NCI-H2196 treated with DMSO at 0.1 percent for 48 hours (cell line): ENCODE data around the gene CD164L2.

Experiments used
- DNase-seq: peaks from one replicate; lab custom pipeline; 2025; ENCODE audit not compliant: unreplicated experiment; lab: John Stamatoyannopoulos, UW

CD164L2 gene

GRCh38 chr1:27349784-27350662 lies 33.1 kb downstream of the CD164L2 start:
- peak; percentile 72 for DNase-seq

- DNase-seq, result peak; percentile 81
These were observed 34.0 kb downstream of the CD164L2 start for GRCh38 chr1:27348861-27349783.

GRCh38 chr1:27346991-27347624 lies 36.0 kb downstream of the CD164L2 start:
- no peak for DNase-seq

- DNase-seq, result no peak
These were observed 36.8 kb downstream of the CD164L2 start for GRCh38 chr1:27346357-27346756.

GRCh38 chr1:27345272-27345671 lies 37.9 kb downstream of the CD164L2 start:
- DNase-seq, result no peak

- no peak for DNase-seq
These were observed 39.5 kb downstream of the CD164L2 start for GRCh38 chr1:27343639-27344025.

GRCh38 chr1:27342778-27343638 lies 40.1 kb downstream of the CD164L2 start:
- peak; percentile 74 for DNase-seq

GRCh38 chr1:27342391-27342777 lies 40.7 kb downstream of the CD164L2 start:
- no peak for DNase-seq

- DNase-seq, result peak; percentile 50
These were observed 41.4 kb downstream of the CD164L2 start, which contains the start of gene SYTL1 for GRCh38 chr1:27341525-27342252. Gene SYTL1, plus strand, starts transcription at chr1:27342022. Its CDS starts 3,313 bp downstream, at chr1:27345335.

GRCh38 chr1:27339213-27339612 lies 43.9 kb downstream of the CD164L2 start:
- no peak for DNase-seq

- DNase-seq, result no peak
These were observed 44.4 kb downstream of the CD164L2 start for GRCh38 chr1:27338751-27339150.

GRCh38 chr1:27336756-27337155 lies 46.4 kb downstream of the CD164L2 start:
- DNase-seq, result no peak

GRCh38 chr1:27335506-27336422 lies 47.4 kb downstream of the CD164L2 start:
- DNase-seq, result no peak

GRCh38 chr1:27333717-27334279 lies 49.3 kb downstream of the CD164L2 start:
- no peak for DNase-seq

GRCh38 chr1:27332536-27333281 lies 50.4 kb downstream of the CD164L2 start:
- peak; percentile 46 for DNase-seq

- DNase-seq, result no peak
These were observed 51.2 kb downstream of the CD164L2 start for GRCh38 chr1:27331922-27332321.

GRCh38 chr1:27331426-27331825 lies 51.7 kb downstream of the CD164L2 start:
- no peak for DNase-seq

- no peak for DNase-seq
These were observed 52.3 kb downstream of the CD164L2 start for GRCh38 chr1:27330786-27331185.
